A549 (cell line): ENCODE results near the gene INPP5A. TPM values are rescaled to one million over a fixed set of nuclear protein-coding genes. Genes with fewer than 3 reads are reported as not detected.

Experiments used
- ATAC-seq, 2 experiments: fragments of 200-7000 bp in 1 of 2; fragments of >200 bp in 1 of 2; cut with Nextera tagmentation in 1 of 2; cut with Tn5 transposase in 1 of 2; 3 replicates each; pipeline versions ENCODE4 v1.8.0 to v1.9.1; 2018 to 2020; ENCODE audit warnings: mild to moderate bottlenecking in 1 of 2, moderate library complexity in 1 of 2
- CTCF ChIA-PET: fragments of 300-600 bp; sonication (Branson Sonifier 250); formaldehyde crosslinking; extraction: SDS; loops from one replicate; lab custom pipeline; 2021; ENCODE audit warnings: antibody characterized with exemption, inconsistent platforms; lab: Yijun Ruan, JAX
- POLR2A ChIA-PET: fragments of 350-600 bp; formaldehyde crosslinking; extraction: SDS; loops from one replicate; lab custom pipeline; 2021; ENCODE audit warnings: antibody characterized with exemption, inconsistent platforms; lab: Yijun Ruan, JAX
- DNase-seq, 2 experiments: peaks; one replicate each; pipeline versions ENCODE4 v3.0.0 to v3.0.0-alpha.2; 2011 to 2016; ENCODE audit warnings: low read depth in 1 of 2, low spot score in 1 of 2
- FAIRE-seq: peaks from 2 replicates; lab custom pipeline; 2011; peaks lifted over from hg19 to GRCh38; lab: Jason Lieb, UNC
- H3K27ac ChIP-seq, 2 experiments: fragments of >200 bp; sonication (Bioruptor Twin); formaldehyde crosslinking; 3 replicates each; pipeline ENCODE4 v1.5.1; 2016 to 2017
- H3K4me1 ChIP-seq: fragments of >200 bp; sonication (Bioruptor Twin); formaldehyde crosslinking; 3 replicates; pipeline ENCODE4 v1.6.1; 2016
- H3K4me2 ChIP-seq: fragments of >200 bp; sonication (Bioruptor Twin); formaldehyde crosslinking; 3 replicates; pipeline ENCODE4 v1.6.1; 2016
- H3K4me3 ChIP-seq: fragments of >200 bp; sonication (Bioruptor Twin); formaldehyde crosslinking; 3 replicates; pipeline ENCODE4 v1.5.1; 2016
- H3K9me3 ChIP-seq: fragments of >200 bp; sonication (Bioruptor Twin); formaldehyde crosslinking; 3 replicates; pipeline ENCODE4 v1.6.1; 2016
- CHD4 ChIP-seq: fragments of 200-600 bp; sonication (generic); IDR thresholded peaks from 2 replicates; pipeline ENCODE4 v1.6.1; 2016; ENCODE audit warnings: antibody characterized with exemption, mild to moderate bottlenecking, borderline replicate concordance
- HOXB13 ChIP-seq: fragments of 250-450 bp; sonication (Bioruptor Pico); IDR thresholded peaks from 2 replicates; pipeline ENCODE4 v1.5.0; 2020; ENCODE audit warnings: low read depth, mild to moderate bottlenecking, moderate library complexity
- JUN ChIP-seq, 2 experiments: fragments of >200 bp; sonication (Bioruptor Twin); formaldehyde crosslinking; IDR thresholded peaks; 2 replicates in 1 of 2; 3 replicates in 1 of 2; pipeline ENCODE4 v1.6.1; 2016 to 2017
- KDM1A ChIP-seq: fragments of 200-600 bp; sonication (generic); IDR thresholded peaks from 2 replicates; pipeline ENCODE4 v1.6.1; 2016; ENCODE audit warnings: low read depth, mild to moderate bottlenecking
- KDM5A ChIP-seq: fragments of 200-600 bp; sonication (generic); IDR thresholded peaks from 2 replicates; pipeline ENCODE4 v1.6.1; 2016; ENCODE audit warnings: antibody characterized with exemption, mild to moderate bottlenecking
- NFE2L2 ChIP-seq: fragments of 150-350 bp; conservative IDR thresholded peaks from 2 replicates; pipeline ENCODE4 v1.6.1; 2014; ENCODE audit warnings: low read length
- PBX3 ChIP-seq: IDR thresholded peaks from 2 replicates; pipeline ENCODE4 v1.6.1; 2012
- RAD21 ChIP-seq, 2 experiments: fragments of >200 bp in 1 of 2; sonication (Bioruptor Twin) in 1 of 2; formaldehyde crosslinking in 1 of 2; IDR thresholded peaks in 1 of 2; conservative IDR thresholded peaks in 1 of 2; 2 replicates in 1 of 2; 3 replicates in 1 of 2; pipeline ENCODE4 v1.6.1; 2012 to 2018; ENCODE audit warnings: inconsistent platforms in 1 of 2
- SMC3 ChIP-seq: fragments of >200 bp; sonication (Bioruptor Twin); formaldehyde crosslinking; IDR thresholded peaks from 3 replicates; pipeline ENCODE4 v1.6.1; 2018; ENCODE audit warnings: inconsistent platforms
- ZC3H11A ChIP-seq: fragments of 450-650 bp; IDR thresholded peaks from 2 replicates; pipeline ENCODE4 v1.6.1; 2014; ENCODE audit warnings: antibody characterized with exemption, mild to moderate bottlenecking
- ZSCAN20 ChIP-seq: fragments of 250-450 bp; sonication (Bioruptor Pico); IDR thresholded peaks from 2 replicates; pipeline ENCODE4 v1.8.0; 2022; ENCODE audit warnings: mild to moderate bottlenecking, moderate library complexity
- WGBS: methylation state at CpG from one replicate; pipeline ENCODE4 v1.1.6; 2017; ENCODE audit errors: missing lambda C conversion rate; 5-methylcytosine and 5-hydroxymethylcytosine counted together
- polyA plus RNA-seq, 4 experiments: library from polyadenylated mRNA; depleted of rRNA in 3 of 4; stranded (reverse); fragments of >200 nt; fragmentation: RNase III in 1 of 4; extraction: RNeasy Plus Mini Kit Qiagen cat#74134 plus additional on column Dnase treatment in 1 of 4; gene quantifications; 2 replicates in 3 of 4; 3 replicates in 1 of 4; pipeline ENCODE4 v1.2.3, GENCODE V29; 2011 to 2017
- TF ChIP-seq, protein P1 (sequence below): fragments of 200-600 bp; sonication (generic); IDR thresholded peaks from 2 replicates; pipeline ENCODE4 v1.6.1; 2016; ENCODE audit warnings: antibody characterized with exemption, mild to moderate bottlenecking, moderate library complexity

INPP5A gene
- polyA plus RNA-seq, 2 of the 4 experiments (the other 2 are of a cell fraction): 13.7 to 15.1 TPM

DNA sequence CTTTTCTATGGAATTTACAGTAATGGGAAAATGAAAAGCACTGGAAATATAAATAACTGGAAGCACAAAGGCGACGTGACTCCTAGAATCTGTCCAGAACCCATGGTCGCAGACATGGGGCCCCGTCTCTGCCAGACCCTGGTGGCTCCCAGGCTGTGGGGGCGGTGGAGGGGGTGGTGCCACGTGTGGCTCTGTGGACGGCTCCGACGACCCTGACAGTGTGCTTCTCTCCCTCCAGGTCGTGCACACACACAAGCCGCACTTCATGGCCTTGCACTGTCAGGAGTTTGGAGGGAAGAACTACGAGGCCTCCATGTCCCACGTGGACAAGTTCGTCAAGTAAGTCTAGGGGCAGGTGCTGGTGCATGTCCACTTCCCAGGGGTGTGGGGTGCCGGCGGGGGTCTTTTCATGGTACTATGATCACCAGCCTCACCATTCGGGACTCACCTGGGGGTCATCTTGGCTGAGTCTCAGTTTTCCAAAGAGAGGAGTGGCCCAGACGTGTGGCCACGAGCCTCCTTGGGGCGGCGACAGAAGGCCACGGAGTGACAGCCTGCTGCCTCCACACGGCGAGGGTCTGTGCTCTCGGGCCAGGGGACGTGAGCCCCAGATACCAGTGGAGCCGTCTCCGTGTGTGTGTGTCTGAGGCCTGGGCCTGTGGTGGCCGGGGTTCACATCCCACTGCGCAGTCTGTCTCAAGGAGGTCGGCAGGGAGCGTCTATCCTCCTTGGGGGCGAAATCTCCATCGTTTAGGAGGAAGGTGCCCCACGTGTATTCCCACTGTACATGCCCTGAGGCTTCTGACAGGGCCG lies 108.2 kb downstream of the INPP5A start:
- 84% methylated on average over 36 of the region's 36 CpGs for WGBS
- no peak overlapping the region for H3K4me2 ChIP-seq
- no peak for TF ChIP-seq KDM1A
- TF ChIP-seq HOXB13 (CRISPR knock-in tag): no peak
- TF ChIP-seq, protein P1, sequence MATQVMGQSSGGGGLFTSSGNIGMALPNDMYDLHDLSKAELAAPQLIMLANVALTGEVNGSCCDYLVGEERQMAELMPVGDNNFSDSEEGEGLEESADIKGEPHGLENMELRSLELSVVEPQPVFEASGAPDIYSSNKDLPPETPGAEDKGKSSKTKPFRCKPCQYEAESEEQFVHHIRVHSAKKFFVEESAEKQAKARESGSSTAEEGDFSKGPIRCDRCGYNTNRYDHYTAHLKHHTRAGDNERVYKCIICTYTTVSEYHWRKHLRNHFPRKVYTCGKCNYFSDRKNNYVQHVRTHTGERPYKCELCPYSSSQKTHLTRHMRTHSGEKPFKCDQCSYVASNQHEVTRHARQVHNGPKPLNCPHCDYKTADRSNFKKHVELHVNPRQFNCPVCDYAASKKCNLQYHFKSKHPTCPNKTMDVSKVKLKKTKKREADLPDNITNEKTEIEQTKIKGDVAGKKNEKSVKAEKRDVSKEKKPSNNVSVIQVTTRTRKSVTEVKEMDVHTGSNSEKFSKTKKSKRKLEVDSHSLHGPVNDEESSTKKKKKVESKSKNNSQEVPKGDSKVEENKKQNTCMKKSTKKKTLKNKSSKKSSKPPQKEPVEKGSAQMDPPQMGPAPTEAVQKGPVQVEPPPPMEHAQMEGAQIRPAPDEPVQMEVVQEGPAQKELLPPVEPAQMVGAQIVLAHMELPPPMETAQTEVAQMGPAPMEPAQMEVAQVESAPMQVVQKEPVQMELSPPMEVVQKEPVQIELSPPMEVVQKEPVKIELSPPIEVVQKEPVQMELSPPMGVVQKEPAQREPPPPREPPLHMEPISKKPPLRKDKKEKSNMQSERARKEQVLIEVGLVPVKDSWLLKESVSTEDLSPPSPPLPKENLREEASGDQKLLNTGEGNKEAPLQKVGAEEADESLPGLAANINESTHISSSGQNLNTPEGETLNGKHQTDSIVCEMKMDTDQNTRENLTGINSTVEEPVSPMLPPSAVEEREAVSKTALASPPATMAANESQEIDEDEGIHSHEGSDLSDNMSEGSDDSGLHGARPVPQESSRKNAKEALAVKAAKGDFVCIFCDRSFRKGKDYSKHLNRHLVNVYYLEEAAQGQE: no peak
- no peak for TF ChIP-seq ZC3H11A
- TF ChIP-seq PBX3: no peak
- TF ChIP-seq ZSCAN20 (CRISPR knock-in tag): no peak
- no peak for TF ChIP-seq CHD4
- H3K27ac ChIP-seq: no peak overlapping the region
- DNase-seq: no peak
- H3K4me1 ChIP-seq: no peaks in the 10 kb centered on the region
- ChIA-PET CTCF (no interaction called here), POLR2A (no interaction called here)
- H3K4me3 ChIP-seq: no peak overlapping the region
- no peak for FAIRE-seq
- ATAC-seq: no peak
- no peaks in the 10 kb centered on the region for H3K9me3 ChIP-seq

- TF ChIP-seq KDM5A: no peak
- 90% methylated on average over 21 of the region's 31 CpGs for WGBS
- FAIRE-seq (no peak), ATAC-seq (no peak), DNase-seq (no peak)
- Histone ChIP-seq H3K4me2 (no peak overlapping the region), H3K4me1 (no peaks in the 10 kb centered on the region), H3K9me3 (no peaks in the 10 kb centered on the region), H3K4me3 (no peak overlapping the region), H3K27ac (no peak overlapping the region)
- POLR2A ChIA-PET: no interaction called here
- CTCF ChIA-PET: interaction anchor here (1.0 kb wide), 1 partner anchor 8 kb away, joined by 5 read pairs; no protein-coding TSS in a partner anchor
Measured at GRCh38 chr10:132646443-132647097, 109.0 kb downstream of the INPP5A start.

GRCh38 chr10:132647424-132647823 lies 109.8 kb downstream of the INPP5A start:
- no peak for TF ChIP-seq JUN (IDR thresholded peaks at IDR 0.05)
- no peak for TF ChIP-seq CHD4
- TF ChIP-seq SMC3: no peak
- no peak for TF ChIP-seq NFE2L2
- no peak for TF ChIP-seq RAD21 (conservative IDR thresholded peaks at IDR 0.05 in 1 of 2, IDR thresholded peaks at IDR 0.05 in 1 of 2)
- FAIRE-seq (no peak), ATAC-seq (no peak), DNase-seq (no peak)
- 86% methylated on average over 13 of the region's 13 CpGs for WGBS
- POLR2A ChIA-PET: no interaction called here
- CTCF ChIA-PET: interaction anchor here (1.0 kb wide), 1 partner anchor 7 kb away, joined by 5 read pairs; no protein-coding TSS in a partner anchor
- H3K27ac ChIP-seq: no peak overlapping the region
- no peaks in the 10 kb centered on the region for H3K9me3 ChIP-seq
- no peak overlapping the region for H3K4me2 ChIP-seq
- H3K4me1 ChIP-seq: no peaks in the 10 kb centered on the region
- no peak overlapping the region for H3K4me3 ChIP-seq
